Ascending aorta (tissue), 2 donors: ENCODE results near the gene IL20. TPM values are rescaled to one million over a fixed set of nuclear protein-coding genes. Genes with fewer than 3 reads are reported as not detected.

Experiments
- DNase-seq, 2 donors: peaks; one replicate each; pipeline ENCODE4 v3.0.0-alpha.2; 2019; ENCODE audit warnings: low spot score in 2 of 2
- H3K27ac ChIP-seq, 2 donors: fragments of 200-600 bp; sonication (generic); one replicate each; pipeline ENCODE4 v1.5.1; 2016 to 2017; ENCODE audit warnings: mild to moderate bottlenecking in 1 of 2
- H3K27me3 ChIP-seq: fragments of 200-600 bp; sonication (generic); one replicate; pipeline ENCODE4 v1.5.1; 2017
- H3K36me3 ChIP-seq, 2 donors: fragments of 200-600 bp; sonication (generic); one replicate each; pipeline ENCODE4 v1.5.1; 2016
- H3K4me1 ChIP-seq, 2 donors: fragments of 200-600 bp; sonication (generic); one replicate each; pipeline ENCODE4 v1.5.1; 2016 to 2017; ENCODE audit warnings: mild to moderate bottlenecking in 1 of 2
- H3K4me3 ChIP-seq, 2 donors: fragments of 200-600 bp; sonication (generic); one replicate each; pipeline ENCODE4 v1.5.1; 2016 to 2017; ENCODE audit warnings: mild to moderate bottlenecking in 1 of 2
- H3K9me3 ChIP-seq, 2 donors: fragments of 200-600 bp; sonication (generic); one replicate each; pipeline ENCODE4 v1.5.1; 2016
- CTCF ChIP-seq, 3 experiments: fragments of 200-600 bp in 2 of 3; fragments of 450-650 bp in 1 of 3; sonication (generic) in 2 of 3; IDR thresholded peaks; one replicate each; pipeline ENCODE4 v1.5.1; 2016 to 2019; ENCODE audit warnings: antibody characterized with exemption in 3 of 3, mild to moderate bottlenecking in 1 of 3, moderate library complexity in 1 of 3
- intact Hi-C: fragments of 100-400 bp; cut with DNase I; formaldehyde crosslinking; loops from one replicate; pipeline ENCODE4 v1.15.1; 2023
- total RNA-seq: library from RNA; depleted of rRNA; stranded (reverse); fragments of >200 nt; gene quantifications from one replicate; pipeline ENCODE4 v1.1.0, GENCODE V29; 2016

The IL20 gene
- total RNA-seq: not detected

- peak; percentile 36 to 43 (median 39) for TF ChIP-seq CTCF (IDR thresholded peaks at IDR 0.05)
- H3K4me3 ChIP-seq: no peak within 1 kb of the TSS
- H3K9me3 ChIP-seq: no peaks in the 10 kb centered on the region
- intact Hi-C loops: no loop called here
- peak; percentile 18 to 82 for DNase-seq
- no peaks in the 10 kb centered on the region for H3K27me3 ChIP-seq
- H3K27ac ChIP-seq: no peak within 1 kb of the TSS
- no peaks in the 10 kb centered on the region for H3K36me3 ChIP-seq
- no peaks in the 10 kb centered on the region for H3K4me1 ChIP-seq
Measured at GRCh38 chr1:206864939-206865671, at the start of gene IL20. Gene IL20 (plus strand): TSS chr1:206865623. CDS start chr1:206865853, 230 bp downstream.

GRCh38 chr1:206816390-206817287 is 48.8 kb upstream of the IL20 start:
- Histone ChIP-seq H3K4me1 (no peaks in the 10 kb centered on the region), H3K4me3 (no peak overlapping the region), H3K9me3 (no peaks in the 10 kb centered on the region), H3K27me3 (no peaks in the 10 kb centered on the region), H3K27ac (no peak overlapping the region), H3K36me3 (no peaks in the 10 kb centered on the region)
- TF ChIP-seq CTCF (IDR thresholded peaks at IDR 0.05): no peak
- intact Hi-C loops: no loop called here
- no peak for DNase-seq

GRCh38 chr1:206821493-206821892 is 43.9 kb upstream of the IL20 start:
- Histone ChIP-seq H3K27ac (no peak overlapping the region), H3K27me3 (no peaks in the 10 kb centered on the region), H3K4me1 (no peaks in the 10 kb centered on the region), H3K9me3 (no peaks in the 10 kb centered on the region), H3K36me3 (no peaks in the 10 kb centered on the region), H3K4me3 (no peak overlapping the region)
- DNase-seq: no peak
- TF ChIP-seq CTCF (IDR thresholded peaks at IDR 0.05): no peak
- intact Hi-C loops: no loop called here

GRCh38 chr1:206823727-206824126 is 41.7 kb upstream of the IL20 start:
- intact Hi-C loops: no loop called here
- no peak for TF ChIP-seq CTCF (IDR thresholded peaks at IDR 0.05)
- H3K4me3 ChIP-seq: no peak overlapping the region
- no peak overlapping the region for H3K27ac ChIP-seq
- DNase-seq: no peak
- no peaks in the 10 kb centered on the region for H3K36me3 ChIP-seq
- no peaks in the 10 kb centered on the region for H3K9me3 ChIP-seq
- H3K4me1 ChIP-seq: no peaks in the 10 kb centered on the region
- no peaks in the 10 kb centered on the region for H3K27me3 ChIP-seq

- H3K4me3 ChIP-seq: no peak overlapping the region
- H3K36me3 ChIP-seq: no peaks in the 10 kb centered on the region
- H3K9me3 ChIP-seq: no peaks in the 10 kb centered on the region
- intact Hi-C loops: no loop called here
- DNase-seq: no peak
- no peaks in the 10 kb centered on the region for H3K4me1 ChIP-seq
- H3K27ac ChIP-seq: no peak overlapping the region
- no peak for TF ChIP-seq CTCF (IDR thresholded peaks at IDR 0.05)
- H3K27me3 ChIP-seq: no peaks in the 10 kb centered on the region
Measured at GRCh38 chr1:206824331-206824730, 41.1 kb upstream of the IL20 start.
